Fibroblast of mammary gland (primary cell): ENCODE results near the gene STAG2.
"Not testable (repeated sequence)": the region's sequence is repeated elsewhere in the genome, so short reads cannot be mapped to it uniquely, and the experiment has no call there.

Experiments
- DNase-seq: peaks from one replicate; pipeline ENCODE4 v3.0.0-alpha.2; 2010; ENCODE audit warnings: low read depth
- H3K4me3 ChIP-seq: 2 replicates; pipeline ENCODE4 v1.5.1; 2011; ENCODE audit warnings: low read depth, mild to moderate bottlenecking, low read length, moderate library complexity; ENCODE audit not compliant: control insufficient read depth
- CTCF ChIP-seq: conservative IDR thresholded peaks from 2 replicates; pipeline ENCODE4 v1.5.1; 2011; ENCODE audit warnings: low read depth, low read length, inconsistent platforms; ENCODE audit not compliant: control insufficient read depth, insufficient read depth

Gene STAG2

GRCh38 chrX:124045109-124045508 lies 83.6 kb downstream of the STAG2 start:
- peak; percentile 21 for DNase-seq
- no peak overlapping the region for H3K4me3 ChIP-seq
- no peak for TF ChIP-seq CTCF

GRCh38 chrX:124084417-124084816 lies 122.9 kb downstream of the STAG2 start:
- DNase-seq, H3K4me3 ChIP-seq: not testable (repeated sequence)

GRCh38 chrX:124085063-124085462 lies 123.6 kb downstream of the STAG2 start:
- TF ChIP-seq CTCF = no peak
- H3K4me3 ChIP-seq = no peak overlapping the region
- no peak for DNase-seq

GRCh38 chrX:124086411-124086810 lies 124.9 kb downstream of the STAG2 start:
- DNase-seq = no peak
- TF ChIP-seq CTCF = no peak
- no peak overlapping the region for H3K4me3 ChIP-seq

GRCh38 chrX:124087000-124087746 lies 125.7 kb downstream of the STAG2 start:
- DNase-seq = no peak
- no peak for TF ChIP-seq CTCF
- no peak overlapping the region for H3K4me3 ChIP-seq

GRCh38 chrX:124093222-124093621 lies 131.7 kb downstream of the STAG2 start:
- H3K4me3 ChIP-seq = no peak overlapping the region
- no peak for DNase-seq
- no peak for TF ChIP-seq CTCF

- no peak for TF ChIP-seq CTCF
- DNase-seq = no peak
- no peak overlapping the region for H3K4me3 ChIP-seq
These were observed 135.6 kb downstream of the STAG2 start for GRCh38 chrX:124097116-124097515.
